NCI-H2081 (cell line): ENCODE results near the gene PSMC5.
A peak's percentile ranks its signal among the peaks of the same experiment; 100 is the strongest.
"Not testable (repeated sequence)": the region's sequence is repeated elsewhere in the genome, so short reads cannot be mapped to it uniquely, and the experiment has no call there.

Experiments used
- DNase-seq, 2 experiments: peaks; one replicate each; lab custom pipeline; 2025; lab: John Stamatoyannopoulos, UW

Gene PSMC5

GRCh38 chr17:63827002-63827800 lies at the start of gene PSMC5, which contains the start of gene FTSJ3:
Gene PSMC5, plus strand, starts transcription at chr17:63827431. Its CDS starts 60 bp downstream, at chr17:63827491.
Gene FTSJ3, minus strand, starts transcription at chr17:63827663. Its CDS starts 761 bp downstream, at chr17:63826902.
- peak; percentile 95 to 97 for DNase-seq

GRCh38 chr17:63780507-63780906 lies 46.7 kb upstream of the PSMC5 start:
- DNase-seq: no peak

- no peak for DNase-seq
Observed at GRCh38 chr17:63780928-63781327, 46.3 kb upstream of the PSMC5 start.

GRCh38 chr17:63783522-63783921 lies 43.7 kb upstream of the PSMC5 start:
- DNase-seq: no peak

- DNase-seq: no peak
Observed at GRCh38 chr17:63785556-63785955, 41.7 kb upstream of the PSMC5 start.

GRCh38 chr17:63786117-63786516 lies 41.1 kb upstream of the PSMC5 start:
- no peak for DNase-seq

GRCh38 chr17:63786971-63787711 lies 40.1 kb upstream of the PSMC5 start:
- DNase-seq: no peak

- DNase-seq: no peak
Observed at GRCh38 chr17:63790057-63790456, 37.2 kb upstream of the PSMC5 start.

GRCh38 chr17:63792055-63792729 lies 35.0 kb upstream of the PSMC5 start:
- no peak for DNase-seq

GRCh38 chr17:63796375-63796774 lies 30.9 kb upstream of the PSMC5 start:
- DNase-seq: not testable (repeated sequence)

GRCh38 chr17:63798572-63799106 lies 28.6 kb upstream of the PSMC5 start:
- no peak for DNase-seq

- no peak for DNase-seq
Observed at GRCh38 chr17:63800783-63801182, 26.4 kb upstream of the PSMC5 start.

- no peak for DNase-seq
Observed at GRCh38 chr17:63804328-63804727, 22.9 kb upstream of the PSMC5 start.

GRCh38 chr17:63805591-63805990 lies 21.6 kb upstream of the PSMC5 start:
- DNase-seq: no peak

- no peak for DNase-seq
Observed at GRCh38 chr17:63809970-63810369, 17.3 kb upstream of the PSMC5 start.

GRCh38 chr17:63816123-63816522 lies 11.1 kb upstream of the PSMC5 start:
- no peak for DNase-seq

GRCh38 chr17:63816669-63817068 lies 10.6 kb upstream of the PSMC5 start:
- DNase-seq: no peak

GRCh38 chr17:63817736-63818385 lies 9.4 kb upstream of the PSMC5 start:
- no peak for DNase-seq

- no peak for DNase-seq
Observed at GRCh38 chr17:63819131-63819530, 8.1 kb upstream of the PSMC5 start.

GRCh38 chr17:63819585-63820537 lies 7.4 kb upstream of the PSMC5 start:
- DNase-seq: no peak
